Erythroblast (primary cell): Measurements from ENCODE around the gene DENND6A.

Source experiments
- GATA1 ChIP-seq: IDR thresholded peaks from 2 replicates; pipeline ENCODE4 v1.6.1; 2011; ENCODE audit warnings: low read depth, mild to moderate bottlenecking, control low read depth, low read length, moderate library complexity
- POLR2A ChIP-seq: IDR thresholded peaks from 2 replicates; pipeline ENCODE4 v1.6.1; 2011; ENCODE audit warnings: mild to moderate bottlenecking, low read length

- TF ChIP-seq POLR2A (peak; percentile 17), GATA1 (no peak)
These were observed 105.0 kb downstream of the DENND6A start for GRCh38 chr3:57587905-57588304.
